ENCODE measurements around the gene BLZF1.
A peak's percentile ranks its signal among the peaks of the same experiment; 100 is the strongest.
"Not testable (repeated sequence)": the region's sequence is repeated elsewhere in the genome, so short reads cannot be mapped to it uniquely, and the experiment has no call there.

BLZF1 gene

DNA sequence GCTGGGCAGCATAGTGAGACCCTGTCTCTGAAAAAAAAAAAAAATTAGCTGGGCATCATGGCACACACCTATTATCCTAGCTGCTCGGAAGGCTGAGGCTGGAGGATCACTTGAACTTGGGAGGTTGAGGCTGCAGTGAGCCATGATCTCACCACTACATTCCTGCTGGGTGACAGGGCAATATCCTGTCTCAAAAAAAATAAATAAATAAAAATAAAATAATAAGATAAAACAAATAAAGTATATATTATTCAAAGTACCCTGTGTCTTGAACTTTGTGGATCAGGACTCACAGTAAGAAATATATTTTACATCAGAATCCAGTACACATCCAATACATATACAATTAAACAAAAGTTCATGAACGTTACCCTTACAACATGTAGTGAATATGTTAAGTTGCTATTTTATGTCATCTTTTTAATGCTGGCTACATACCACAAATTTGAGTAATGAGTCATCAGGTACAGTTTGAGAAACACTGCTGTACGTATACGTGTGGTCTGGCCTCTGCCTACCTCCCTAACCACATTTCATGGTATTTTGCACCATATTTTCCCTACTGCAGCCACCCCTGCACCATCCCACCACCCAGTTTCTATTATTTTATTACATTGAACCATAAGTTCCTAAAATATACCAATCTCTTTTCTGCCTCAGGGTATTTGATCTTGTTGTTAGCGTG, 4.8 kb upstream of the BLZF1 start:
- peak; percentile 40 to 51 for DNase-seq

DNA sequence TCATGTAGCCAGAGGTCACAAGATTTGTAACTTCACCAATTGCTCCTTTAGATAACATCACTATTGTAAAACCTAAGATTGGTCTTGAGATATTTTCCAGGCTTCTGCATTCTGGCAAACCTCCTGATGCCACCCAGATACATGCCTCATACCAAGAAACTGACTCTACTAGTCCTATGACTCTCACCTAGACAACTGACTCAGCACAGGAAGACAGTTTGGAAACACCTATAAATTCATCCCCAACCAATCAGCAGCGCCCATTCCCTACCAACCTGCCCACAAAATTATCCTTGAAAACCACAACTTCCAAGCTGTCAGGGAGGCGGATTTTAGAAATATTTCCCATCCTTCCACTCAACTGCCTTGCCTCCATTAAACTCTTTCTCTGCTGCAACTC, 3.0 kb upstream of the BLZF1 start:
- peak in 1 of 2 experiments; percentile 27 for DNase-seq

DNA sequence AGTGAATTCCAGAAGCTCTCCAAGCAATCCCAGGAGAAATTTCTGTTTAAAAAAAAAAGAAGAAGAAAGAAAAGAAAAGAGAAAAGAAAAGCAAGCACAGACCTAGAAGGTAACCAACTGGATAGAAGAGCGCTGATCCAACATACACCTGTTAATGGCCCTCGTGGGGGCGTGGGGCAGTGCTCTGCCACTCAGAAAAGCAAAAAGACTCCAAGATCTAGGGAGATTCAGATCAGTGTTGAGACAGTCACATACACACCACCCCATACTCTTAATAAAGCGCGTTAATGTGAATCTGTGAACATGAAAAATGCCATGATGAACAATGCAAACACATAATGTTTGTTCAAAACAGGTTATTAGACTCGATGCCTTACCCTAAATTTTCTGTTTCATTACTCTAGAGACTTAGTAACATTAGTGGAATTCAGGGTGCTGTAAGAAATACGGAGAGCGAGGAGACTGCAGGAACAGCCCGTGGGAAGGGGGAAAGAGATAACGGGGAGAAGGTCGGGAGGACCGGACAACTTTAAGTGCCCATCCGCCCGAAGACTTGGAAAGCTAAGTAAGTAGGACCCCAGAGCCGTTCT, 804 bp upstream of the BLZF1 start:
- DNase-seq: no peak

DNA sequence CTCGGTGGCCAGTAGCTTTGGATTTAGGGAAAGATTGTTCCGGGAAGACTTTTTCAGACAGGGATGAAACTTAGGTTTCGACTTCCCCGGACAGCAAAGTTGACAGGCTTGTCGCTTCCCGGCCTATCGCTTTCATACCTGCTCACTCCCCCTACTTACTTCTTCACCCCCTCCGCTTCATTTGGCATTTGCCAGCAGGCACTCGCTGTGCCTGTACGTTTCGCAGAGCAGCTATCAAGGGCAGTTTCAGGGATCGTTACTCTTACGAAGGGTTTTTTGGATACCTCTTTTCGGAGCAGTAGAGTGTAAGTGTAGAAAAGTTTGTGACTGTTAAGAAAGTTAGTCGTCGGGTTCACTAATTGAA, 393 bp downstream of the BLZF1 start:
- DNase-seq: peak; percentile 39 to 47

DNA sequence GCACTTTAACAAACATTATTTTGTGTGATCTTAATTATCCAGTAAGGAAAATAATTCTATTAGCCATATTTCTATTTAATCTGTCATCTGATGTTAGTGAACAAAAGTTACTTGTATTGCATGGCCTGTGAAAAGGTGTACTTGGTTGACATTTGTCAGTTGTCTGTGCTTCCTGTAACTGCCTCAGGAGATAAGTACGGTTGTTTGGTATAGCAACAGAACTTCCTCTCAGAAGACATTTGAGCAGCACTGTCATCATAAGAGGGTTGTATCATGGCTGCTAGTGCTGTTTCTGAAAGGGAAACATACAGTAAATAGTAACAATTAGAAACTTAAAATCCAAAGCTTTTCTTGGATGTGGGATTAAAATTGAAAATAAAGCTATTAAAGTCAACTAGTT, 3.4 kb downstream of the BLZF1 start:
- no peak for DNase-seq

DNA sequence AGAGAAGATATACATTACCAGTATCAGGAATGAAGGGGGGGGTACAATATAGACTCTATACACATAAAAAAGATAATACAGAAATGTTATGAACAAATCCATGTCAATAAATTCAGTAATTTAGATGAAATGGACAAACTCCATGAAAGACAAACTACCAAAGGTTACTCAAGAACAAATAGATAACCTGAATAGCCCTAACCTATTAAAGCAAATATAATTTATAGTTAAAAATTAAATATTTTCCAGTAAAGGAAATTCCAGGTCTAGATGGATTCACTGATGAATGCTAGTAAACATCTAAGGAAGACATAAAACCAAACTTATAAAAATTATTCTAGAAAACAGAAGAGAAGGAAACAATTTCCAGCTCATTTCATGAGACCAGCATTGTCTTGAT, 13.2 kb downstream of the BLZF1 start:
- DNase-seq: no peak

DNA sequence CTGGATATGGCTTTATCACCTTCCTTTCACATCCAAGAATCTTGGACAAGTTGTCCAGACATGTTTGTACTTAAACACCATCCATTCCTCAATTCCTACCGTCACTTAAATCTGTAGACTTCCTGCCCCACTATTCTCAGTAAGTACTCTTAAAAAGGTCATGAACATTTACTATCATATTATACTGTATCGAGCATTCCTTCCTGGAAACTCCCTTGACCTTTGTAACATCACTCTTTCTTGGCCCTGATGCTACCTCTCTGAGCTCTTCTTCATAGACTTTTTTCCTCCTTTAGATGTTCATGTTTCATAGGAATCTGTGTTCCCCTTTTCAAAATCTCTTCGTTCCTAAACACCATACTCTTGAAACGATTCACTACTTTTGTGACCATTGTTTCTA, 15.5 kb downstream of the BLZF1 start:
- no peak for DNase-seq

DNA sequence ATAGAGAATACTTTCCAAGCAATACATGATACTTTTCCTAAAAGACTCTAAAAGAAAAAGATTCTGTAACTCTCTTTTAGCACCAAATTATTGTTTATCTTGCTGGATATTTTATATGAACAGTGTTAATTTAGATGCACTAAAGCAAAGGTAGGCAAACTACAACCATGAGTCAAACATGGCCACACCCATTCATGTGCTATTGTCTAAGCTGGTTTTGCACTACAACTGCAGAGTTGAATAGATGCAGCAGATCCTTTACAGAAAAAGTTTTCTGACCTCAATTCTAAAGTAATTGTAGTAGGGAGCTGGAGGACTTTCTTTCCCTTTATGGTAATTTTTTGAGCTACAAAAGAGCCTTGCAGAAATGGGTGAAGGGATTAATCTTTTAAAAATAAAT, 19.4 kb downstream of the BLZF1 start:
- DNase-seq: no peak

DNA sequence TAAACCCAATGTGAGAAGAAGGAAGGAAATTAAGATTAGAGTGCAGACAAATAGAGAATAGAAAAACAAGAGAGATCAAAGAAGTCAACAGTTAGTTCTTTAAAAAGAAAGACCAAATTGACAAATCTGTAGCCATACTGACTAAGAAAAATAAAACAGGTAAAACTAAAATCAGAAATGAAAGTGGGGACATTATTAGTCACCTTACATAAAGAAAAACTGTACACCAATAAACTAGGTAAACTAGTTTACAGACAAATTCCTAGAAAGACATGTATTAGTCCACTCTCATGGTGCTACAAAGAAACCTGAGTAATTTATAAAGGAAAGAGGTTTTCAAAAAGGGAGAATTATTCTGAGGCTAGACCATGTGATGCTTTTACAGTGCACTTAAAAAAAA, 22.3 kb downstream of the BLZF1 start:
- no peak for DNase-seq

DNA sequence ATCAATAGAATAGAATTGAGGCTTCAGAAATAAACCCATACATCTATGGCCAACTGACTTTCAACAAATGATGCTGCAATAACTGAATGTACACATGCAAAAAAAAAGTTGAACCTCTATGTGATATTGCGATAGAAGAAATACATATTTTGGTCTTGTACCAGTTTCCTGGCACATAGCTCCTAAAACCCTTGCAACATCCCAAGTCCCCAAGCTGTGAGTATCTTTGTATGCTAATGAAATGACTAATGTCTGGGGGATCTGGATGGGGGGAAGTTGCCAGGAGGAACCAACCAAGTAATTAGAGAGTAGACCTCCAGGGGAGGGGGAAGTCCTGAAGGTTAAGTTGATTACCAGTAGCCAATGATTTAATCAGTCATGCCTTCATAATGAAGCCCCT, 24.4 kb downstream of the BLZF1 start:
- no peak for DNase-seq

DNA sequence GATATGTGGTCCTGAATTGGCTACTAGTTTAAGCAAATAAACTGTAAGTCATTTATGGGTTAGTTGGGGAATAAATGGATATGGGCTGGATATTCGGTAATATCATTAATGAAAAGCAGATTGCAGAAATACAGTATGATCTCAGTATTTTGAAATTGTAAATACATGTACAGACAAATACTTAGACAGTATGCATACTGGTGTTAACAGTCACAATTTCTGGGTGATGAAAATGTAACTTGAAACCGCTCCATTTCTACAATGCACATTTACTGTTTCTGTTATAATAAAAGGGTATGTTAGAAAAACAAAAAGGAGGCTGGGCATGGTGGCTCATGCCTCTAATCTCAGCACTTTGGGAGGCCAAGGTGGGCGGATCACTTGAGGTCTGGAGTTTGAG, 28.0 kb downstream of the BLZF1 start:
- DNase-seq: no peak

DNA sequence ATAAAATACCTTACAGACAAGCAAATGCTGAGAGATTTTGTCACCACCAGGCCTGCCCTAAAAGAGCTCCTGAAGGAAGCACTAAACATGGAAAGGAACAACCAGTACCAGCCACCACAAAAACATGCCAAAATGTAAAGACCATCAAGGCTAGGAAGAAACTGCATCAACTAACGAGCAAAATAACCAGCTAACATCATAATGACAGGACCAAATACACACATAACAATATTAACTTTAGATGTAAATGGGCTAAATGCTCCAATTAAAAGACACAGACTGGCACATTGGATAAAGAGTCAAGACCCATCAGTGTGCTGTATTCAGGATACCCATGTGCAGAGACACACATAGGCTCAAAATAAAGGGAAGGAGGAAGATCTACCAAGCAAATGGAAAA, 34.6 kb downstream of the BLZF1 start:
- DNase-seq: not testable (repeated sequence)

DNA sequence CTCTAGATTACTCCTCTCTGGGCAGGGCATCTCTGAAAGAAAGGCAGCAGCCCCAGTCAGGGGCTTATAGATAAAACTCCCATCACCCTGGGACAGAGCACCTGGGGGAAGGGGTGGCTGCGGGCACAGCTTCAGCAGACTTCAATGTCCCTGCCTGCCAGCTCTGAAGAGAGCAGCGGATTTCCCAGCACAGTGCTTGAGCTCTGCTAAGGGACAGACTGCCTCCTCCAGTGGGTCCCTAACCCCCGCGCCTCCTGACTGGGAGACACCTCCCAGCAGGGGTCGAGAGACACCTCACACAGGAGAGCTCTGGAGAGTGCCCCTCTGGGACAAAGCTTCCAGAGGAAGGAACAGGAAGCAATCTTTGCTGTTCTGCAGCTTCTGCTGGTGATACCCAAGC, 40.3 kb downstream of the BLZF1 start:
- DNase-seq: not testable (repeated sequence)

DNA sequence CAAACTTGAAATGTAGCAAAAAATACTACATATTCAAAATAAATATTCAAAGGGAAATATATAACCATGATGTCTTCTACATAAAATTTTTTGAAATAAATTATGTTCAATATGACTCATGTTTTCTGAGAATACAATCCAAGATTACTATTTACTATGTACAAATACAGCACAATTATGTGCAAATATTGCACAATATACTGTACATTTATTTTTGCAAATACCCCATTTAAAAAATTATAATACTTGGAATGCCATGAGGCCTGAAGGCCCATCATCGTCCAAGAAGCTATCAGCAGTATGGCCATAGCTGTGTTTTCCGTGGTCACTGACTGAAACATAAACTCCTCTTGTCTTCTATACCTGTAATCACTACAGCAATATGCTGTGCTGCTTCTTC, 47.0 kb downstream of the BLZF1 start:
- no peak for DNase-seq

DNA sequence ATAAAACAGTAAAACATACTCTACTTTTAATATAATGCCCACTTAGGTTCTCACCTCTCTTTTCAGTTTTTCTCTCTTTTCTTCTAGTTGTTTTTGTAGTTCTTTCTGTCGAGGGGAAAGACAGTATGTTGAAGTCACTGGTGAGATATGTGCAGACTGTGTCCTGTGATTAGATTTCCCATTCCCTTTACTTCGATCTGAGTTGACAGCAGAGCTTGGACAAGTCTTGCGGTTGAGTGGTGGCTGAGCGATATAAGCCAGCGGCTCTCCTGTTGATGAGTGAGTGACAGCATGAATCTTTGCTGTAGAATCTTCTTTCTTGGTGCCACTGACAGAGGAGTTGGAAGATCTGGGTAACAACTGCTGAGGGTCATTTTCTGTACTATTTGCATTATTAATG, 53.3 kb downstream of the BLZF1 start:
- DNase-seq: no peak

DNA sequence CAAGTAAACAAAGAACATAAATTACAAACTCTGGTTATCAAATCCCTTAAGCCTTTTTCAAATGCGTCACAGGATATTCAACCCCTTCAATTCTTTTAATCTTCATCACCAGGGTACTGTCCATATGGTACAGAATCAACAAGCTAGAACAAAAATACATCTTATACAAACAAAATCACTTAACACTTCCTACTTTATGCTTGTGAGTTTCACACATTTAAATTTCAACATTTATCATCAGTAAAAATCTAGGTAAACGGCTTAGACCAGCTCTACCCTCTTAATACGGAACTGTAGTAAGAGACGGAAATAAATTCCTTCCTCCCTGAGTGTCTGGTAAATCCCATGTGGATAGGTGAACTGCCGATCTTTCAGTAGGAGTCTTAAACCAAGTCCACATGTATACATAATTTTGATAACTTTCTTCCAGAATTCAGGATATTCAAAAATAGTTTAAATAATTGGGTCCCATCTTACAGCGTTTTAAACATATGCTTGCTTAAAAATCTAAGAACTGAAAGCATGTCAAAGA, 58.2 kb downstream of the BLZF1 start:
- no peak for DNase-seq

DNA sequence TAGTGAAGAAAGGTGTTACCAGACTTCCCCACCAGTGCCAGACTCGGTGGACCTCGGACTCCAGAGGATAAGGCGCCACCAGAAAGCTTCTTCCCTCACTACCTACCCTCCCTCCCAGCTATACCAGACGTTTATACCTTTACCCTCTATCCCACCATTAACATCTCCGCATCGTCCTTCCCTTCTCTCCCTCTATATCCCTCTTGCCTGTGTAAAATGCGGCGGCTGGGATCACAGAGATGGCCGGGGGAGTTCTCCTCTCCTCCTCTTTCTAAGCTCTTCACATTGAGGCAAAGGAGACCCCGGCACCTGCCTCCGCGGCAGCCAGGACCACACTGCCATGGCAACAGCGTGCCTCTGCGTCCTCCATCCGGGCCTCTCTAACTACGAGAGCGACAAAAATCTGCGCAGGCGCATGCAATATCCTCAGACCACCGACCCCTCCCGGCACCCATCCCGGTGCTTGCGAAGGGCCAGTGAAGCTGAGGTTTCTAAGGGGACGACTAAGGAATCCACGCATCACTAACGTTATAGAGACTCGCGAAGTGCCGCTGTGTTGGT, 59.2 kb downstream of the BLZF1 start, which contains the start of gene CCDC181:
TSS of gene CCDC181 (minus strand) at position 394 of the 561 bp plus-strand sequence. CDS start 2,547 bp downstream, outside the sequence.
- DNase-seq: peak; percentile 68 to 77
